ENCODE measurements around the gene ALG2. TPM values are rescaled to one million over a fixed set of nuclear protein-coding genes. Genes with fewer than 3 reads are reported as not detected.

Gene ALG2
- 24.5 TPM for total RNA-seq

- Histone ChIP-seq H3K4me3 (ENCODE audit: low read length) (peak within 1 kb of the TSS; percentile 74), H3K9me3 (ENCODE audit: low read depth, low read length) (no peaks in the 10 kb centered on the region), H3K4me1 (ENCODE audit: insufficient read depth, low read length) (peaks cover 36% of the 10 kb centered on the region), H3K27me3 (ENCODE audit: insufficient read depth, low read length) (no peaks in the 10 kb centered on the region)
These were observed at the start of gene ALG2, which contains the start of gene SEC61B for GRCh38 chr9:99221621-99222415. TSS of gene ALG2 (minus strand) at chr9:99221942. CDS start at chr9:99221894, 48 bp downstream. TSS of gene SEC61B (plus strand) at chr9:99222282. CDS start at chr9:99222364, 82 bp downstream.

DNA sequence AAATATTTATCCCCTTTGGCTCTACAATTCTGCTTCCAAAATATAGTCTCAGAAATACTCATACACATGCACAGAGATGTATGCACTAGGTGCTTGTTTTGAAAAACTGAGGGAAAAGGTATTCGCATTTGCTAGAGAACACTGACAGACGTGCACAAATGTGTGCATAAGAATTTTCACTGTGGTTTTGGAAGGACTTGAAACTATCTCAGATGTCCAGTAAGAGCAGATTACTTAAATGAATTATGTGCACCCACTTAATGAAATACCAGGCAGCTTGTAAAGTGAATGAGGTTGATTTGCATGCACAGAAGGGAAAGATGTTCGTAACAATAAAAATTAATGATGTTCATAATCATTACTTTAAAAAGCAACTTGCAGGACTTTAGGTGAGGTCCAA lies 48.7 kb upstream of the ALG2 start:
- Histone ChIP-seq H3K4me1 (ENCODE audit: insufficient read depth, low read length) (peaks cover 7% of the 10 kb centered on the region), H3K9me3 (ENCODE audit: low read depth, low read length) (no peaks in the 10 kb centered on the region), H3K4me3 (ENCODE audit: low read length) (no peak overlapping the region), H3K27me3 (ENCODE audit: insufficient read depth, low read length) (no peaks in the 10 kb centered on the region)

GRCh38 chr9:99269416-99269815 lies 47.7 kb upstream of the ALG2 start:
- Histone ChIP-seq H3K9me3 (ENCODE audit: low read depth, low read length) (no peaks in the 10 kb centered on the region), H3K27me3 (ENCODE audit: insufficient read depth, low read length) (no peaks in the 10 kb centered on the region), H3K4me1 (ENCODE audit: insufficient read depth, low read length) (peaks cover 7% of the 10 kb centered on the region), H3K4me3 (ENCODE audit: low read length) (no peak overlapping the region)

DNA sequence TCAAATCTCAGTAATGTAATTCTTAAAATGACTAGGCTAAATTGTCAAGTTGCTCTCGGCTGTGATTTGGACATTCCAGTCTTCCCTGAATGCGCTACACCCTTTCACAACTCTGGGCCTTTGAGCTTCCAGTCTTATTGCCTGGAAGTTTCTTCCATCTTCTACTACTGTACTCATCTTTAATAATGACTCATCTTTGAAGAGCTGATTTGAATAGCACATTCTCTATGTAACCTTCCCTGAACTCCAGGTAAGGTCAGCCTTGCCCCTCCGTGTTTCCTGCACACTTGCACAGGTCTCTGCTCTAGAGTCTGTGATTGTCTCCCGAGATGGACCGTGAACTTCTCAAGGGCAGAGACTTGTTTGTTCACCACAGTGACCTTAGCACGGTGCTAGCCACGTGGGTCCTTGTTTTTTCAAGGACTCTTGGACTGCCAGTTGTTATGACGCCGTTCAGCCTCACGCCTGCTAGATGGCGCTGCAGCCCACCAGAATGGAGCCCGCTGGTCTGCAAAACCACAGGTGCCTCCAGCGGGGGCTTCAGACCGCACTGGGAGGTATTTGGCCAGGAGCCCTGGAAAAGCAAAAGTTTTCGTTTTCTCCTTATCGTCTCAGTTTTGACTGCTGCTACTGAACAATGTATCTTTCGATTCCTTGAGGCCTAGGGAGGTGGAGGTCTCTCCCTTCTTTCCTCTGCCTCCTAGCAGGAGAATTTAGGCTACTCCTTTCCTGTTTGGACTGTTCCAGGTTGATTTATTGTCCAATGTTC lies 44.7 kb upstream of the ALG2 start:
- Histone ChIP-seq H3K4me3 (ENCODE audit: low read length) (no peak overlapping the region), H3K9me3 (ENCODE audit: low read depth, low read length) (no peaks in the 10 kb centered on the region), H3K4me1 (ENCODE audit: insufficient read depth, low read length) (peaks cover 7% of the 10 kb centered on the region), H3K27me3 (ENCODE audit: insufficient read depth, low read length) (no peaks in the 10 kb centered on the region)

DNA sequence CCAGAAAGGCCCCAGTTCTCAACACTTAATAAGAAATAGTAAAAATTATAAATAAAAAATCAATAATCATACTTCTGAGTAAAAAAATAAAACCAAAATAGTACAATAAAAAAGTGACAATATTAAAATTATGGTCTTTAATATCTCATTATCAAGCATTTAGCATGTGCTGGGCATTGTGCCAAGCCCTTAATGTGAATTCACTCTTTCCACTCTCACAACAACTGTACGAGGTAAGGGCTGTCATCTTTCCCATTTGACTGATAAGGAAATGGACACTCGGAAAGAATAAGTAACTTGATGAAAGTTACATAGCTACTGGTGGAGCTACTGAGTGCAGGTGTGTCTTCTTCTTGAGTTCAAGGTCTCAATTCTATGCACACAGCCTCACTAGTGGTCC lies 43.9 kb upstream of the ALG2 start:
- H3K4me1 ChIP-seq (ENCODE audit: insufficient read depth, low read length), result peaks cover 7% of the 10 kb centered on the region
- H3K27me3 ChIP-seq (ENCODE audit: insufficient read depth, low read length), result no peaks in the 10 kb centered on the region
- no peaks in the 10 kb centered on the region for H3K9me3 ChIP-seq (ENCODE audit: low read depth, low read length)
- no peak overlapping the region for H3K4me3 ChIP-seq (ENCODE audit: low read length)

DNA sequence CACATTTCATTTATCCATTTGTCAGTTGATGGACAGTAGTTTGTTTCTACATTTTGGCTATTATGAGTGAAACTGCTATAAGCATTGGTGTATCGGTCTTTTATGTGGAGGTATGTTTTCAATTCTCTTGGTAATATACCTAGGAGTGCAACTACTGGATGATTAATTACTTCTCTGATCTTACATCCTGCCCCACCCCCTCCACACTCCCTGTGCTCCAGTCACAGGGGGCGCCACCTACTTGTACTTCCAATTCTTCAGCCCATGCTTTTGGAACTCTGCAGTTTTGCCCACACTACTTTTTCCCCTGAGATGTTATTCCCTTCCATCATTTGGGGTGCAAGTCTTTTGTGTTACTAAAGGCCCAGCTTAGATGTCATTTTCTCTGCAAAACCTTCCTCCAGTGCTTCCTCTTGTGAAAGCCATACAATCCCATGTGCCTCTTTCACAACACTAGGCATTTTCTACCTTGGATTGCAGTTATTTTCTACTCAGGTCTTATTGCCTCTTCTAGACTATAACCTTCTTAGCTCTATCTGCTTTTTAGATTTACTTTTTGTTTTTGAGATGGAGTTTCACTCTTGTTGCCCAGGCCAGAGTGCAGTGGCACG lies 42.4 kb upstream of the ALG2 start:
- peaks cover 13% of the 10 kb centered on the region for H3K4me1 ChIP-seq (ENCODE audit: insufficient read depth, low read length)

GRCh38 chr9:99262949-99263418 lies 41.2 kb upstream of the ALG2 start:
- Histone ChIP-seq H3K9me3 (ENCODE audit: low read depth, low read length) (no peaks in the 10 kb centered on the region), H3K4me1 (ENCODE audit: insufficient read depth, low read length) (peaks cover 13% of the 10 kb centered on the region), H3K4me3 (ENCODE audit: low read length) (no peak overlapping the region), H3K27me3 (ENCODE audit: insufficient read depth, low read length) (no peaks in the 10 kb centered on the region)

More for the DNA sequence above, 42.4 kb upstream of the ALG2 start:
- no peaks in the 10 kb centered on the region for H3K27me3 ChIP-seq (ENCODE audit: insufficient read depth, low read length)
- no peaks in the 10 kb centered on the region for H3K9me3 ChIP-seq (ENCODE audit: low read depth, low read length)
- no peak overlapping the region for H3K4me3 ChIP-seq (ENCODE audit: low read length)

- Histone ChIP-seq H3K27me3 (ENCODE audit: insufficient read depth, low read length) (no peaks in the 10 kb centered on the region), H3K9me3 (ENCODE audit: low read depth, low read length) (no peaks in the 10 kb centered on the region), H3K4me3 (ENCODE audit: low read length) (no peak overlapping the region), H3K4me1 (ENCODE audit: insufficient read depth, low read length) (peaks cover 13% of the 10 kb centered on the region)
These were observed 40.2 kb upstream of the ALG2 start for GRCh38 chr9:99261923-99262322.

GRCh38 chr9:99259231-99259918 lies 37.6 kb upstream of the ALG2 start:
- Histone ChIP-seq H3K4me3 (ENCODE audit: low read length) (peak overlapping the region; percentile 7), H3K4me1 (ENCODE audit: insufficient read depth, low read length) (peaks cover 6% of the 10 kb centered on the region), H3K27me3 (ENCODE audit: insufficient read depth, low read length) (no peaks in the 10 kb centered on the region), H3K9me3 (ENCODE audit: low read depth, low read length) (no peaks in the 10 kb centered on the region)

GRCh38 chr9:99257723-99258389 lies 36.1 kb upstream of the ALG2 start:
- peaks cover 9% of the 10 kb centered on the region for H3K4me1 ChIP-seq (ENCODE audit: insufficient read depth, low read length)
- H3K27me3 ChIP-seq (ENCODE audit: insufficient read depth, low read length), result no peaks in the 10 kb centered on the region
- no peak overlapping the region for H3K4me3 ChIP-seq (ENCODE audit: low read length)
- no peaks in the 10 kb centered on the region for H3K9me3 ChIP-seq (ENCODE audit: low read depth, low read length)

DNA sequence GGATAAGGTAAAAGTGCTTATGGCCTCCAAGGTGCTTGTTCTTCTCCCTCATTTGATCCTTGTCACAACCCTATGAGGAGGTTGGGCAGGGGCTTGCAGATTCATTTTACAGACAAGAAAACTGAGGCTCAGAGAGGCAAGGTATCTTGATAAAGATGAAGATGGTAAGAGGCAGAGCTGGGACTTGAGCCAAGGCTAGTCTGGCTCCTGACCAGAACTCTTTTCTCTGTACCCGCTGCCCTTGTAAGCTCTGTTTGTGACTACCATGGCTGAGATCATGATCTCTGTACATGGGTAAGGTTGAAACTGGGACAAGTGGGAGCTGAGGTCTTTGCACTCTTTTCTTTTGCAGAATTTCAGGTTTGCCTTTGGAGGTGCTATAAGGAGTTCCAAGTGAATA lies 33.9 kb upstream of the ALG2 start:
- Histone ChIP-seq H3K4me1 (ENCODE audit: insufficient read depth, low read length) (peaks cover 9% of the 10 kb centered on the region), H3K4me3 (ENCODE audit: low read length) (no peak overlapping the region), H3K27me3 (ENCODE audit: insufficient read depth, low read length) (no peaks in the 10 kb centered on the region), H3K9me3 (ENCODE audit: low read depth, low read length) (no peaks in the 10 kb centered on the region)

GRCh38 chr9:99253772-99254431 lies 32.2 kb upstream of the ALG2 start:
- no peaks in the 10 kb centered on the region for H3K9me3 ChIP-seq (ENCODE audit: low read depth, low read length)
- no peaks in the 10 kb centered on the region for H3K27me3 ChIP-seq (ENCODE audit: insufficient read depth, low read length)
- no peak overlapping the region for H3K4me3 ChIP-seq (ENCODE audit: low read length)
- peaks cover 3% of the 10 kb centered on the region for H3K4me1 ChIP-seq (ENCODE audit: insufficient read depth, low read length)

DNA sequence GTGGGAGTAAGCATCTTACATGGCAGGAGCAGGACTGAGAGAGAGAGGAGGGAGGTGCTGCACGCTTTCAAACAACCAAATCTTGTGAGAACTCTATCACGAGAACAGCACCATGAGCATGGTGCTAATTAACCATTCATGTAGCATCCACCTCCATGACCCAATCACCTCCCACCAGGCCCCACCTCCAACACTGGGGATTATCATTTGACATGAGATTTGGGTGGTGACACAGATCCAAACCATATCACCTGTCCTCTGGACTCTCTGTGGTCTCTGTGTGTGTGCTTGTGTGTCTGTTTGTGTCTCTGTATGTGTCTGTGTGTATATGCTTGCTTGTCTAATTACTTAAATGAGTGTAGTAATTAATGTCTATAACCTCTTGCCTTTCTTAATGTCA lies 31.4 kb upstream of the ALG2 start:
- H3K4me1 ChIP-seq (ENCODE audit: insufficient read depth, low read length), result peaks cover 3% of the 10 kb centered on the region
- H3K27me3 ChIP-seq (ENCODE audit: insufficient read depth, low read length), result no peaks in the 10 kb centered on the region
- H3K4me3 ChIP-seq (ENCODE audit: low read length), result no peak overlapping the region
- no peaks in the 10 kb centered on the region for H3K9me3 ChIP-seq (ENCODE audit: low read depth, low read length)

- H3K27me3 ChIP-seq (ENCODE audit: insufficient read depth, low read length), result no peaks in the 10 kb centered on the region
- H3K4me3 ChIP-seq (ENCODE audit: low read length), result no peak overlapping the region
- peaks cover 3% of the 10 kb centered on the region for H3K4me1 ChIP-seq (ENCODE audit: insufficient read depth, low read length)
- no peaks in the 10 kb centered on the region for H3K9me3 ChIP-seq (ENCODE audit: low read depth, low read length)
These were observed 29.4 kb upstream of the ALG2 start for GRCh38 chr9:99251157-99251556.
